Measurements from ENCODE around the gene ACYP2. TPM values are rescaled to one million over a fixed set of nuclear protein-coding genes. Genes with fewer than 3 reads are reported as not detected.
A peak's percentile ranks its signal among the peaks of the same experiment; 100 is the strongest.
"Not testable (repeated sequence)": the region's sequence is repeated elsewhere in the genome, so short reads cannot be mapped to it uniquely, and the experiment has no call there.

Gene ACYP2
- total RNA-seq, 1 donor from 2014 or later, result 76.7 TPM

DNA sequence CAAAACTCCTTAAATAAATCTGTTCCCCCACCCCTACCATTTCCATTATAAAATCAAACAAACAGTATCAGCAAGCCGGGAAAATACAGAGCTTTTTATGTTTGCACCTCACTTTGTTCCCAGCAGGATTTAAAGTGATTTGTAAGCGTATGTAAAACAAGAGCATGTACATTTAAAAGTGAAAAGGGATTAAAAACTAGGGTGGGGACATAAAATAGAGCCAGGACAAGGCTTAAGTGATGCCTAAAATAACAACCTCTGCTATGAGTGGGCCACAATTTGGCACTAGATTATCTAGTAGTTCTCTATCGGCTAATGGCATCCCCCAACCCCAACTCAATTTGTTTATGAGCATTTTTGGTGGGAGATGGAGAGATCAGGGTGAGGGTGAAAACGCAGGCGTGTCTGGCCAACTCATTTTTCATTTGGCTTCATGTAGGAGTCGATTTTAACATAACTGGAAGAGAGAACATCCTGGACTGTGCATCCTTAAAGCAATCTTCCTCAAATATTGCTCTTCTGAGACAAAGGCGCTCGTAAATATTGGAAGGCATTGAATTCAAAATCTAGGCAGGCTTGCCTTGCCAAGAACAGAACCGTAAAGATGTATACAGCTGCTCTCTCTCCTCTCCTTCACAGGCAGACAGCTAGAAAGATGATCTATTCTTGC is 175.1 kb downstream of the ACYP2 start:
- H3K9me3 ChIP-seq (replicated peaks), result no peaks in the 10 kb centered on the region
- intact Hi-C loops (cut with micrococcal nuclease), result no loop called here
- H3K4me3 ChIP-seq, result no peak overlapping the region
- H3K27me3 ChIP-seq (ENCODE audit: low read depth), result no peaks in the 10 kb centered on the region
- no peak for DNase-seq
- peaks cover 16% of the 10 kb centered on the region for H3K4me1 ChIP-seq
- TF ChIP-seq, protein P1, sequence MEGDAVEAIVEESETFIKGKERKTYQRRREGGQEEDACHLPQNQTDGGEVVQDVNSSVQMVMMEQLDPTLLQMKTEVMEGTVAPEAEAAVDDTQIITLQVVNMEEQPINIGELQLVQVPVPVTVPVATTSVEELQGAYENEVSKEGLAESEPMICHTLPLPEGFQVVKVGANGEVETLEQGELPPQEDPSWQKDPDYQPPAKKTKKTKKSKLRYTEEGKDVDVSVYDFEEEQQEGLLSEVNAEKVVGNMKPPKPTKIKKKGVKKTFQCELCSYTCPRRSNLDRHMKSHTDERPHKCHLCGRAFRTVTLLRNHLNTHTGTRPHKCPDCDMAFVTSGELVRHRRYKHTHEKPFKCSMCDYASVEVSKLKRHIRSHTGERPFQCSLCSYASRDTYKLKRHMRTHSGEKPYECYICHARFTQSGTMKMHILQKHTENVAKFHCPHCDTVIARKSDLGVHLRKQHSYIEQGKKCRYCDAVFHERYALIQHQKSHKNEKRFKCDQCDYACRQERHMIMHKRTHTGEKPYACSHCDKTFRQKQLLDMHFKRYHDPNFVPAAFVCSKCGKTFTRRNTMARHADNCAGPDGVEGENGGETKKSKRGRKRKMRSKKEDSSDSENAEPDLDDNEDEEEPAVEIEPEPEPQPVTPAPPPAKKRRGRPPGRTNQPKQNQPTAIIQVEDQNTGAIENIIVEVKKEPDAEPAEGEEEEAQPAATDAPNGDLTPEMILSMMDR (IDR thresholded peaks at IDR 0.05; ENCODE audit: borderline replicate concordance), result no peak
- H3K27ac ChIP-seq (replicated peaks), result peak overlapping the region; percentile 1
- H3K36me3 ChIP-seq, result no peaks in the 10 kb centered on the region

DNA sequence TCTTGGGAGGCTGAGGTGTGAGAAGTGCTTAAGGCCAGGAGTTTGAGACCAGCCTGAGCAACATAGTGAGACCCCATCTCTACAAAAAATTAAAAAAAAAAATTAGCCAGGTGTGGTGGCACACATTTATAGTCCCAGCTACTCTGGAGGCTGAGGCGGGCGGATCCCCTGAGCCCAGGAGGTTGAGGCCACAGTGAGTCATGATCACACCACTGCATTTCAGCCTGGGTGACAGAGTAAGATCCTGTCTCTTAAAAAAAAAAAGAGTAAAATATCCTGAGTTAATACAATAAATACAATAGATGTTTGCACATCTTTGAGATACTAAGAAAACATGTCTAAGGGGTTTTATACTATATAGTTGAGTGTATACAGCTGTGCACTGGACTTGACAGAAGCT is 179.2 kb downstream of the ACYP2 start:
- H3K27me3 ChIP-seq (ENCODE audit: low read depth); DNase-seq; H3K4me1 ChIP-seq; H3K4me3 ChIP-seq; H3K27ac ChIP-seq (replicated peaks); H3K9me3 ChIP-seq (replicated peaks); H3K36me3 ChIP-seq; intact Hi-C loops (cut with micrococcal nuclease): not testable (repeated sequence)

DNA sequence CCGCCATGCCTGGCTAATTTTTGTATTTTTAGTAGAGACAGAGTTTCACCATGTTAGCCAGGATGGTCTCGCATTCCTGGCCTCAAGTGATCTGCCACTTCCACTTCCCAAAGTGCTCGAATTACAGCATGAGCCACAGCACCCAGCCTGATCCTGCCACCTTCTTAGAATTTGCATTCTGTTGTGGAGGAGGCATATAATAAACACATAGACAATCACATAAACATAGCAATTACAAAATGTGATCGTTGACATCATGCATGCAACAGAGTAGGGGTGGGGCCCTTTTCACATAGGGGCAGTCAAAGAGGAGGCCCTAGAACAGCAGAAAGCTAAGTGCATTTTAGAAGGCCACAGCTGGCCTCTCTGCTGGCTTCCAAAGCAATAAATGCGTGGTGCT is 180.5 kb downstream of the ACYP2 start:
- Histone ChIP-seq H3K36me3 (no peaks in the 10 kb centered on the region), H3K4me1 (no peaks in the 10 kb centered on the region), H3K27me3 (ENCODE audit: low read depth) (no peaks in the 10 kb centered on the region), H3K4me3 (no peak overlapping the region), H3K9me3 (replicated peaks) (no peaks in the 10 kb centered on the region), H3K27ac (replicated peaks) (no peak overlapping the region)
- intact Hi-C loops (cut with micrococcal nuclease), result no loop called here
- DNase-seq, result no peak
- TF ChIP-seq, protein P1 (IDR thresholded peaks at IDR 0.05; ENCODE audit: borderline replicate concordance), result no peak

DNA sequence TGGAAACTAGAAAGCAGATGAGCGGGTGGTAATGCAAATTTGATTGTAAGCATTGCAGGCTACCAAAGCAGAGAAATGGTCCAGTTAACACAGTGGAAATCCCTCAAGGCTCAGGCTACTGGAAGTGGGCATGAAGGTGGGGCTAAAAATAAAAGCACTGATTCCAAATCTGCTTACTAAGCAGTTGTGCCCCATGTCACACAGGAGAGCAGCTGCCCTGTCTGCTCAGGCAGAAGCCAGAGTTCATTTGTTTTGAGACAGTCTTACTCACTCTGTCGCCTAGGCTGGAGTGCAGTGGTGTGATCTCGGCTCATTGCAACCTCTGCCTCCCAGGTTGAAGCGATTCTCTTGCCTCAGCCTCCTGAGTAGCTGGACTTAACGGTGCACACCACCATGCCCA is 183.1 kb downstream of the ACYP2 start:
- Histone ChIP-seq H3K4me3 (no peak overlapping the region), H3K4me1 (no peaks in the 10 kb centered on the region), H3K27ac (replicated peaks) (no peak overlapping the region), H3K27me3 (ENCODE audit: low read depth) (no peaks in the 10 kb centered on the region), H3K9me3 (replicated peaks) (no peaks in the 10 kb centered on the region), H3K36me3 (no peaks in the 10 kb centered on the region)
- TF ChIP-seq, protein P1 (IDR thresholded peaks at IDR 0.05; ENCODE audit: borderline replicate concordance), result no peak
- no peak for DNase-seq
- intact Hi-C loops (cut with micrococcal nuclease), result no loop called here

DNA sequence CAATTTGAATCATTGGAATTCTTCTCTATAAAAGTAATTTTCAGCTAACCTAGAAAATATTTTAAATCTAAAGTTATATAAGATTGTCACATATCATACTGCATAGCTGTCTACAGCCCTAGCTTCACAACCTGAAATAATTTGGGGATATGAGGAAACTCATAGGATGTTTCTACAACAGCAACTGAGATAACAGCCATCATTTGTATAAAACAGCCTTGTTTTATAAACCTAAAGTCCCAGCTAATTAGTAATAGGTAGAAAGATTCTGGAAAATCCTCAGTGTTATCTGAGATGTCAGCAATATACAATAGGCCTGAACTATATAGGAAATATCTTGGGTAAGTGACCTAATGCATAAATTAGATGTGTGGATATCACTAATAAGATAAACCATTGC is 188.2 kb downstream of the ACYP2 start:
- intact Hi-C loops (cut with micrococcal nuclease), result loop anchor here (10.0 kb wide), 1 partner anchor 1011 kb away; no protein-coding TSS in a partner anchor
- no peak for DNase-seq
- Histone ChIP-seq H3K36me3 (no peaks in the 10 kb centered on the region), H3K27ac (replicated peaks) (no peak overlapping the region), H3K4me1 (no peaks in the 10 kb centered on the region), H3K9me3 (replicated peaks) (no peaks in the 10 kb centered on the region), H3K4me3 (no peak overlapping the region), H3K27me3 (ENCODE audit: low read depth) (no peaks in the 10 kb centered on the region)
- TF ChIP-seq, protein P1 (IDR thresholded peaks at IDR 0.05; ENCODE audit: borderline replicate concordance), result no peak

DNA sequence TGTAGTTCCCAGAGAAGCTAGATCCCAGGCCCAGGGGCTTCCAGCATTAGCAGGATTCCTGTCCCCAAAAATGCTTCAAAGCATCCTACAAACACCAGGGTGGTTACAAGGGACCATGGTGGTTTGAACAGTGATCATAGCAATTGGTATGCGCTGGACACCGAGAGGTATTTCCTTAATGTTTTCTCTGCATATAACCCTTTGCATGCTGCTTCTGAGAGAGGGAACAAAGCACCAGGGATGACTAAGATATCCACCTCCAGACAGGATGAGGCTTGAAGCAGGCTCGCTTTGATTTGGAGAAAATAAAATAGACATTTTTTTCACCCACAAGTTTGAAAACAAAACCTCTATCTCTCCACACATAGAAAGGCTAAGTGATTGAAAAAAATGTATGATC is 191.1 kb downstream of the ACYP2 start:
- Histone ChIP-seq H3K9me3 (replicated peaks) (no peaks in the 10 kb centered on the region), H3K4me1 (no peaks in the 10 kb centered on the region), H3K36me3 (no peaks in the 10 kb centered on the region), H3K4me3 (no peak overlapping the region), H3K27me3 (ENCODE audit: low read depth) (no peaks in the 10 kb centered on the region), H3K27ac (replicated peaks) (no peak overlapping the region)
- intact Hi-C loops (cut with micrococcal nuclease), result loop anchor here (10.0 kb wide), 1 partner anchor 1008 kb away; no protein-coding TSS in a partner anchor
- TF ChIP-seq, protein P1 (IDR thresholded peaks at IDR 0.05; ENCODE audit: borderline replicate concordance), result no peak
- no peak for DNase-seq
